H9 (cell line): Measurements from ENCODE around the gene ASB16. TPM values are rescaled to one million over a fixed set of nuclear protein-coding genes. Genes with fewer than 3 reads are reported as not detected.

ENCODE experiments used
- DNase-seq: peaks from one replicate; pipeline ENCODE4 v3.0.0-alpha.2; 2017
- H2AFZ ChIP-seq: one replicate; pipeline ENCODE4 v1.6.1; 2013; ENCODE audit warnings: mild to moderate bottlenecking, low read length, control low read depth, moderate library complexity
- H2AK5ac ChIP-seq: 2 replicates; pipeline ENCODE4 v1.6.1; 2013; ENCODE audit warnings: low read length, control low read depth, mixed read lengths; ENCODE audit not compliant: insufficient read length
- H2BK120ac ChIP-seq: one replicate; pipeline ENCODE4 v1.6.1; 2013; ENCODE audit warnings: low read depth, mild to moderate bottlenecking, low read length, control low read depth, inconsistent platforms; ENCODE audit not compliant: poor library complexity, severe bottlenecking
- H2BK12ac ChIP-seq: 2 replicates; pipeline ENCODE4 v1.6.1; 2013; ENCODE audit warnings: low read length, control low read depth, mixed read lengths, low read depth; ENCODE audit not compliant: insufficient read length
- H2BK15ac ChIP-seq: 2 replicates; pipeline ENCODE4 v1.6.1; 2013; ENCODE audit warnings: low read depth, low read length, control low read depth
- H2BK20ac ChIP-seq: one replicate; pipeline ENCODE4 v1.6.1; 2013; ENCODE audit warnings: low read depth, mild to moderate bottlenecking, low read length, control low read depth, inconsistent platforms; ENCODE audit not compliant: poor library complexity, severe bottlenecking
- H2BK5ac ChIP-seq: 2 replicates; pipeline ENCODE4 v1.6.1; 2013; ENCODE audit warnings: low read length, control low read depth, mixed read lengths; ENCODE audit not compliant: insufficient read length
- H3K14ac ChIP-seq: 2 replicates; pipeline ENCODE4 v1.6.1; 2013; ENCODE audit warnings: low read length, control low read depth; ENCODE audit not compliant: insufficient read depth
- H3K18ac ChIP-seq: 2 replicates; pipeline ENCODE4 v1.6.1; 2013; ENCODE audit warnings: low read depth, mild to moderate bottlenecking, mixed read lengths, low read length, control low read depth; ENCODE audit not compliant: insufficient read length
- H3K23ac ChIP-seq: 2 replicates; pipeline ENCODE4 v1.6.1; 2013; ENCODE audit warnings: low read length, control low read depth, mixed read lengths, low read depth; ENCODE audit not compliant: insufficient read length
- H3K23me2 ChIP-seq: 2 replicates; pipeline ENCODE4 v1.6.1; 2013; ENCODE audit warnings: low read depth, mild to moderate bottlenecking, mixed read lengths, low read length, control low read depth; ENCODE audit not compliant: insufficient read length, poor library complexity, severe bottlenecking
- H3K27ac ChIP-seq: 2 replicates; pipeline ENCODE4 v1.5.1; 2013; ENCODE audit warnings: low read length, control low read depth, mixed read lengths, low read depth; ENCODE audit not compliant: insufficient read length
- H3K27me3 ChIP-seq: 2 replicates; pipeline ENCODE4 v1.6.1; 2013; ENCODE audit warnings: low read length, control low read depth, inconsistent platforms; ENCODE audit not compliant: insufficient read depth
- H3K4ac ChIP-seq: 2 replicates; pipeline ENCODE4 v1.6.1; 2013; ENCODE audit warnings: low read depth, mild to moderate bottlenecking, control low read depth, inconsistent platforms, low read length, moderate library complexity
- H3K4me1 ChIP-seq: 2 replicates; pipeline ENCODE4 v1.6.1; 2013; ENCODE audit warnings: low read length, control low read depth, inconsistent platforms; ENCODE audit not compliant: insufficient read depth
- H3K4me2 ChIP-seq: 2 replicates; pipeline ENCODE4 v1.6.1; 2013; ENCODE audit warnings: low read length, control low read depth, mixed read lengths; ENCODE audit not compliant: insufficient read length, insufficient read depth
- H3K56ac ChIP-seq: 2 replicates; pipeline ENCODE4 v1.6.1; 2013; ENCODE audit warnings: low read depth, mild to moderate bottlenecking, mixed read lengths, low read length, control low read depth; ENCODE audit not compliant: insufficient read length
- H3K79me1 ChIP-seq: 2 replicates; pipeline ENCODE4 v1.6.1; 2013; ENCODE audit warnings: low read depth, mild to moderate bottlenecking, moderate library complexity, low read length, control low read depth, inconsistent platforms; ENCODE audit not compliant: insufficient read depth, poor library complexity, severe bottlenecking
- H3K79me2 ChIP-seq: 2 replicates; pipeline ENCODE4 v1.6.1; 2013; ENCODE audit warnings: low read length, control low read depth, inconsistent platforms; ENCODE audit not compliant: insufficient read depth
- H3K9ac ChIP-seq: 2 replicates; pipeline ENCODE4 v1.6.1; 2013; ENCODE audit warnings: low read length, control low read depth, mixed read lengths; ENCODE audit not compliant: insufficient read length; ENCODE audit errors: extremely low read depth
- H3K9me3 ChIP-seq: one replicate; pipeline ENCODE4 v1.6.1; 2013; ENCODE audit warnings: low read depth, low read length, inconsistent platforms; ENCODE audit not compliant: control insufficient read depth
- H3T11ph ChIP-seq: one replicate; pipeline ENCODE4 v1.6.1; 2013; ENCODE audit warnings: mild to moderate bottlenecking, low read length, control low read depth, inconsistent platforms
- H4K20me1 ChIP-seq: one replicate; pipeline ENCODE4 v1.6.1; 2013; ENCODE audit not compliant: control insufficient read depth, insufficient read length, insufficient read depth
- H4K5ac ChIP-seq: 2 replicates; pipeline ENCODE4 v1.6.1; 2013; ENCODE audit warnings: low read depth, mild to moderate bottlenecking, mixed read lengths, low read length, control low read depth; ENCODE audit not compliant: insufficient read length
- H4K8ac ChIP-seq: replicated peaks from 2 replicates; pipeline ENCODE4 v1.6.1; 2013; ENCODE audit warnings: low read length, control low read depth, mixed read lengths, low read depth; ENCODE audit not compliant: insufficient read length
- H4K91ac ChIP-seq: 2 replicates; pipeline ENCODE4 v1.6.1; 2013; ENCODE audit warnings: low read depth, mild to moderate bottlenecking, moderate library complexity, mixed read lengths, low read length, control low read depth; ENCODE audit not compliant: insufficient read length
- H3K27ac Mint-ChIP-seq, 3 experiments: 2 replicates in 2 of 3; 3 replicates in 1 of 3; pipeline ENCODE4 v1.8.0; 2020 to 2021; ENCODE audit warnings: mixed read lengths in 3 of 3, mild to moderate bottlenecking in 1 of 3, moderate library complexity in 1 of 3
- H3K27me3 Mint-ChIP-seq: 2 replicates; pipeline ENCODE4 v1.8.0; 2021; ENCODE audit warnings: low read depth, mild to moderate bottlenecking, moderate library complexity, mixed read lengths
- H3K36me3 Mint-ChIP-seq, 3 experiments: 2 replicates in 2 of 3; 3 replicates in 1 of 3; pipeline ENCODE4 v1.8.0; 2020 to 2021; ENCODE audit warnings: low read depth in 3 of 3, mixed read lengths in 3 of 3; ENCODE audit not compliant: insufficient read depth in 1 of 3
- H3K4me1 Mint-ChIP-seq, 2 experiments: 2 replicates each; pipeline ENCODE4 v1.8.0; 2020; ENCODE audit warnings: mixed read lengths in 2 of 2
- H3K4me3 Mint-ChIP-seq, 2 experiments: 2 replicates in 1 of 2; 3 replicates in 1 of 2; pipeline ENCODE4 v1.8.0; 2020 to 2021; ENCODE audit warnings: mild to moderate bottlenecking in 2 of 2, mixed read lengths in 2 of 2, moderate library complexity in 1 of 2
- H3K9me3 Mint-ChIP-seq, 2 experiments: 2 replicates in 1 of 2; 3 replicates in 1 of 2; pipeline ENCODE4 v1.8.0; 2020; ENCODE audit warnings: mild to moderate bottlenecking in 2 of 2, mixed read lengths in 2 of 2, moderate library complexity in 1 of 2
- CTCF ChIP-seq: fragments of 200-600 bp; sonication (generic); conservative IDR thresholded peaks from 3 replicates; pipeline ENCODE4 v1.8.0; 2021; ENCODE audit warnings: antibody characterized with exemption, mild to moderate bottlenecking
- WGBS: extraction: QIAGEN DNeasy Blood & Tissue Kit; methylation state at CpG from one replicate; pipeline ENCODE4 v1.1.7; 2013; ENCODE audit warnings: missing lambda C conversion rate, low lambda C conversion rate, mixed read lengths; ENCODE audit not compliant: insufficient read length; ENCODE audit errors: extremely low coverage; 5-methylcytosine and 5-hydroxymethylcytosine counted together
- total RNA-seq: library from RNA; stranded (reverse); gene quantifications from 2 replicates; pipeline ENCODE4 v1.2.1, GENCODE V29; 2021

The ASB16 gene
- total RNA-seq, 1 experiment from 2014 or later, result 0.90 TPM

GRCh38 chr17:44133918-44134476 lies 36.5 kb upstream of the ASB16 start:
- H3K27ac ChIP-seq, result no peak overlapping the region
- no peak overlapping the region for H2BK12ac ChIP-seq
- Mint-ChIP-seq H3K4me1 (peaks cover 16% of the 10 kb centered on the region in 2 experiments), H3K9me3 (no peaks in the 10 kb centered on the region), H3K27me3 (no peaks in the 10 kb centered on the region), H3K27ac (no peak overlapping the region), H3K36me3 (no peaks in the 10 kb centered on the region), H3K4me3 (no peak overlapping the region; a peak in 1 of 5 replicates)
- H3K4me1 ChIP-seq, result peaks cover 5% of the 10 kb centered on the region; the same call in 1 of the 2 replicates
- no peak overlapping the region for H3T11ph ChIP-seq
- no peak overlapping the region for H3K56ac ChIP-seq
- no peak overlapping the region for H3K4ac ChIP-seq
- no peak overlapping the region for H4K91ac ChIP-seq
- H2BK5ac ChIP-seq, result no peak overlapping the region
- no peak overlapping the region for H2BK20ac ChIP-seq
- H2AK5ac ChIP-seq, result no peak overlapping the region
- H3K9me3 ChIP-seq, result no peaks in the 10 kb centered on the region
- no peaks in the 10 kb centered on the region for H4K20me1 ChIP-seq
- H3K18ac ChIP-seq, result no peak overlapping the region
- no peak overlapping the region for H4K5ac ChIP-seq
- no peak overlapping the region for H3K4me2 ChIP-seq
- H3K79me2 ChIP-seq, result no peaks in the 10 kb centered on the region
- H3K14ac ChIP-seq, result no peak overlapping the region
- H3K9ac ChIP-seq, result no peak overlapping the region
- H3K23me2 ChIP-seq, result no peaks in the 10 kb centered on the region
- no peaks in the 10 kb centered on the region for H3K79me1 ChIP-seq
- H3K27me3 ChIP-seq, result no peaks in the 10 kb centered on the region
- no peak overlapping the region for H4K8ac ChIP-seq
- DNase-seq, result no peak
- no peak for TF ChIP-seq CTCF
- no peak overlapping the region for H2AFZ ChIP-seq
- H2BK15ac ChIP-seq, result no peak overlapping the region
- H2BK120ac ChIP-seq, result no peak overlapping the region
- WGBS, result no CpG with 5 or more reads among the region's 4 CpGs
- no peak overlapping the region for H3K23ac ChIP-seq
